Colonic mucosa (tissue), 4 donors: Measurements from ENCODE around the gene MRI1. TPM values are rescaled to one million over a fixed set of nuclear protein-coding genes. Genes with fewer than 3 reads are reported as not detected.
"Not testable (repeated sequence)": the region's sequence is repeated elsewhere in the genome, so short reads cannot be mapped to it uniquely, and the experiment has no call there.

ENCODE experiments used
- DNase-seq: peaks from one replicate; pipeline ENCODE4 v3.0.0-alpha.2; 2020
- H3K27ac ChIP-seq: fragments of 200-600 bp; one replicate; pipeline ENCODE4 v1.8.0; 2021
- H3K27me3 ChIP-seq: fragments of 200-600 bp; one replicate; pipeline ENCODE4 v1.8.0; 2021
- H3K36me3 ChIP-seq: fragments of 200-600 bp; one replicate; pipeline ENCODE4 v1.8.0; 2021
- H3K4me1 ChIP-seq: fragments of 200-600 bp; one replicate; pipeline ENCODE4 v1.8.0; 2021; ENCODE audit warnings: mild to moderate bottlenecking
- H3K4me3 ChIP-seq: fragments of 200-600 bp; one replicate; pipeline ENCODE4 v1.8.0; 2021
- H3K9ac ChIP-seq, 2 donors: one replicate each; pipeline ENCODE4 v1.7.0; 2013; ENCODE audit warnings: control low read depth in 2 of 2, low read depth in 2 of 2, low read length in 2 of 2
- H3K9me3 ChIP-seq: fragments of 200-600 bp; one replicate; pipeline ENCODE4 v1.8.0; 2021
- intact Hi-C: fragments of 100-400 bp; cut with DNase I; formaldehyde crosslinking; loops from one replicate; pipeline ENCODE4 v1.14.1; 2022
- total RNA-seq, 2 donors: library from RNA; stranded (reverse); fragmentation: NEBNext Ultra II Directional in 1 of 2; extraction: Animal tissue kit (Norgen Biotek cat#: 25700) in 1 of 2; gene quantifications; one replicate each; pipeline ENCODE4 v1.2.1, GENCODE V29; 2021
- TF ChIP-seq, protein P1 (sequence below): fragments of 200-600 bp; IDR thresholded peaks from one replicate; pipeline ENCODE4 v1.8.0; 2022; ENCODE audit warnings: antibody characterized with exemption, mild to moderate bottlenecking
- donor health status: healthy.
- donor health status: DM: no; HTN: no; CAD: no.
- donor health status: DM: no; HTN: no; CAD: no.

MRI1 gene
- total RNA-seq, 2 donors from 2014 or later, result 19.5 to 26.7 TPM

DNA sequence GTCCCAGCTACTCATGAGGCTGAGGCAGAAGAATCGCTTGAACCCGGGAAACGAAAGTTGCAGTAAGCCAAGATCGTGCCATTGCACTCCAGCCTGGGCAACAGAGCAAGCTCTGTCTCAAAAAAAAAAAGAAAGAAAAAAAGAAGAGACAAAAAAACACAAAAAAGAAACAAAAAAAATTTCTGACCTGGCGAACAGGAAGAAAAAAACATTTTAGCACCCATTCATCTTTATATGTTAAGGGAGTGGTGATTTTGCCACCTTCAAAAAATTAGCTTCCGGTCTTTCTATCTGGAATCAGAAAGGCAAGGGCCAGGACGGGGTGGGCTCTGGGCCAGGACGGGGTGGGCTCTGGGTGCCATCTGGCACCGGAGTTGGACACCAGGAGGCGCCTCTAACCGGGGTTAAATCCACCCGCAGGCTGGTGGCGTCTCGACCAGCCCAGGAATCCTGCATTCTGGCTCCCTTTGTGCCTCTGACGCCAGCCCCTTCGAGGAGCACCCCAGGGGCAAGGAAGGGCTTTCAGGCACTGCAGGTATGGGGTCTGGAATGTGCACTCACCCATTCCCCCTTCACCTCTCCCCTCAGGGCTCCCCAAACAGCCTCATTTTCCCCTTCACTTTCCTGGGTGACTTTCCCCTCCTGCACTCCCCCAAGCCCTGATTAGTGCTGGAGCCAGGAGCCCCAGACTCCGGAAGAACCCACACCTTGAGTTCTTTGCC lies 20.6 kb downstream of the MRI1 start:
- DNase-seq, result peak; percentile 78
- H3K27me3 ChIP-seq, result no peaks in the 10 kb centered on the region
- H3K27ac ChIP-seq, result no peak overlapping the region
- no peak overlapping the region for H3K4me3 ChIP-seq
- intact Hi-C loops, result loop anchor here (2.0 kb wide), 1 partner anchor 78 kb away; no protein-coding TSS in a partner anchor
- H3K4me1 ChIP-seq, result no peaks in the 10 kb centered on the region
- TF ChIP-seq, protein P1, sequence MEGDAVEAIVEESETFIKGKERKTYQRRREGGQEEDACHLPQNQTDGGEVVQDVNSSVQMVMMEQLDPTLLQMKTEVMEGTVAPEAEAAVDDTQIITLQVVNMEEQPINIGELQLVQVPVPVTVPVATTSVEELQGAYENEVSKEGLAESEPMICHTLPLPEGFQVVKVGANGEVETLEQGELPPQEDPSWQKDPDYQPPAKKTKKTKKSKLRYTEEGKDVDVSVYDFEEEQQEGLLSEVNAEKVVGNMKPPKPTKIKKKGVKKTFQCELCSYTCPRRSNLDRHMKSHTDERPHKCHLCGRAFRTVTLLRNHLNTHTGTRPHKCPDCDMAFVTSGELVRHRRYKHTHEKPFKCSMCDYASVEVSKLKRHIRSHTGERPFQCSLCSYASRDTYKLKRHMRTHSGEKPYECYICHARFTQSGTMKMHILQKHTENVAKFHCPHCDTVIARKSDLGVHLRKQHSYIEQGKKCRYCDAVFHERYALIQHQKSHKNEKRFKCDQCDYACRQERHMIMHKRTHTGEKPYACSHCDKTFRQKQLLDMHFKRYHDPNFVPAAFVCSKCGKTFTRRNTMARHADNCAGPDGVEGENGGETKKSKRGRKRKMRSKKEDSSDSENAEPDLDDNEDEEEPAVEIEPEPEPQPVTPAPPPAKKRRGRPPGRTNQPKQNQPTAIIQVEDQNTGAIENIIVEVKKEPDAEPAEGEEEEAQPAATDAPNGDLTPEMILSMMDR, result peak; percentile 68
- H3K9me3 ChIP-seq, result no peaks in the 10 kb centered on the region
- no peaks in the 10 kb centered on the region for H3K36me3 ChIP-seq
- H3K9ac ChIP-seq, result no peak overlapping the region

DNA sequence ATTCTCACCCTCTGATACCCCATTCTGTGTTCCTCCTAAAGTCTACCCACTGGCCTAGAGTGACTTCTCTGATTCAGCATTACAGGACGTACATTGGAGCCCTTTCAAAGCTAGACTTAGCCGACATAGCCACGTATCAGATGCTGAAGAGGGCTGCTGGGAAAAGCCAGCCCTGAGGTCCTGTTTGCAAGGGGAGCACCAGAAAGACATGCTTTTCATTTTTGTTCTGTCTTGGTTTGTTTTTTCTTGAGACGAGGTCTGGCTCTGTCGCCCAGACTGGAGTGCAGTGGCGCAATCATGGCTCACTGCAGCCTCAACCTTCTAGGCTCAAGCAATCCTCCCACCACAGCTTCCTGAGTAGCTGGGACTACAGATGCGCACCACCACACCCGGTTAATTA lies 24.7 kb downstream of the MRI1 start:
- intact Hi-C loops, result no loop called here
- no peak for DNase-seq
- H3K27ac ChIP-seq, result peak overlapping the region; percentile 18

DNA sequence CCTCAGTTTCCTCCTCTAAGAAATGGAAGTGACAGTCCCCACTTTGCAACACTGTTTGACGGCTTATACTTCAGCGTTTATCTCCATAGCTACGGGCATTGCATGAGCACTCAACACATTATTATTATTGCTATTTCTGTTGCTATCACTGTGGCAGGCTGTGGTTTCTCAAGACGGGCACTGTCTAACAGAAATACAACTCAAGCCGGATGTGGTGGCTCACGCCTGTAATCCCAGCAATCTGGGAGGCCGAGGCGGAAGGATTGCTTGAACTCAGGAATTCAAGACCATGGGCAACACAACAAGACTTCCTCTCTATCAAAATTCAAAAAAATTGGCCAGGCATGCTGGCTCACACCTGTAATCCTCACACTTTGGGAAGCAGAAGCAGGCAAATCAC lies 26.0 kb downstream of the MRI1 start:
- no peaks in the 10 kb centered on the region for H3K4me1 ChIP-seq
- H3K4me3 ChIP-seq, result no peak overlapping the region
- no peaks in the 10 kb centered on the region for H3K36me3 ChIP-seq
- no peaks in the 10 kb centered on the region for H3K27me3 ChIP-seq
- intact Hi-C loops, result no loop called here
- H3K27ac ChIP-seq, result no peak overlapping the region
- no peak for DNase-seq
- no peaks in the 10 kb centered on the region for H3K9me3 ChIP-seq
- TF ChIP-seq, protein P1, result no peak
- H3K9ac ChIP-seq, result no peak overlapping the region

More for the DNA sequence above, 24.7 kb downstream of the MRI1 start:
- TF ChIP-seq, protein P1, result no peak
- Histone ChIP-seq H3K36me3 (no peaks in the 10 kb centered on the region), H3K9me3 (no peaks in the 10 kb centered on the region), H3K9ac (no peak overlapping the region), H3K4me1 (no peaks in the 10 kb centered on the region), H3K4me3 (no peak overlapping the region), H3K27me3 (no peaks in the 10 kb centered on the region)

DNA sequence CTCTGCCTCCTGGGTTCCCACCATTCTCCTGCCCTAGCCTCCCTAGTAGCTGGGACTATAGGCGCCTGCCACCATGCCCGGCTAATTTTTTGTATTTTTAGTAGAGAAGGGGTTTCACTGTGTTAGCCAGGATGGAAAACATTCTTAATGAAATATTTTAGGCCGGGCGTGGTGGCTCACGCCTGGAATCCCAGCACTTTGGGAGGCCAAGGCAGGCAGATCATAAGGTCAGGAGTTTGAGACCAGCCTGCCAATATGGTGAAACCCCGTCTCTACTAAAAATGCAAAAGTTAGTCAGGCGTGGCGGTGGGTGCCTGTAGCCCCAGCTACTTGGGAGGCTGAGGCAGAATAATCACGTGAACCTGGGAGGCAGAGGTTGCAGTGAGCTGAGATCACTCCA lies 29.0 kb downstream of the MRI1 start:
- H3K9me3 ChIP-seq, H3K27me3 ChIP-seq, H3K4me1 ChIP-seq, H3K36me3 ChIP-seq, H3K27ac ChIP-seq, intact Hi-C loops, H3K4me3 ChIP-seq, H3K9ac ChIP-seq, DNase-seq: not testable (repeated sequence)

DNA sequence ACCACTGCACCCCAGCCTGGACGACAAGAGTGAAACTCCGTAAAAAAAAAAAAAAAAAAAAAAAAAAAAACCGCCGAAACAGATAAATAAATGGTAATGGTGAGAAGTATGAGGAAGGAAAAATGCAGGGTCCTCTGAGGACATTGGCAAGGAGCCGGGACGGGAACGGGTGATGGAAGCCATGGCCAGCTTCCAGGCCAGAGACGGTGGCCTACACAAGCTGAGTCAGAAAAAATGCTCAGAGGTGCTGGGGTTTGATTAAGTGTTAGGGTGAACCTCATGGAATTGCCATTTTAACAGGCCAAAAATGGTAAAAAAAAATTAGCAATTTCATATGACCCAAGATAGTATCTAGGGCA lies 30.1 kb downstream of the MRI1 start:
- Histone ChIP-seq H3K27ac (peak overlapping the region; percentile 79), H3K4me3 (peak overlapping the region; percentile 69), H3K27me3 (no peaks in the 10 kb centered on the region), H3K9me3 (no peaks in the 10 kb centered on the region), H3K36me3 (no peaks in the 10 kb centered on the region), H3K9ac (peak overlapping the region; percentile 81 to 83), H3K4me1 (no peaks in the 10 kb centered on the region)
- TF ChIP-seq, protein P1, result no peak
- DNase-seq, result peak; percentile 64
- intact Hi-C loops, result no loop called here

DNA sequence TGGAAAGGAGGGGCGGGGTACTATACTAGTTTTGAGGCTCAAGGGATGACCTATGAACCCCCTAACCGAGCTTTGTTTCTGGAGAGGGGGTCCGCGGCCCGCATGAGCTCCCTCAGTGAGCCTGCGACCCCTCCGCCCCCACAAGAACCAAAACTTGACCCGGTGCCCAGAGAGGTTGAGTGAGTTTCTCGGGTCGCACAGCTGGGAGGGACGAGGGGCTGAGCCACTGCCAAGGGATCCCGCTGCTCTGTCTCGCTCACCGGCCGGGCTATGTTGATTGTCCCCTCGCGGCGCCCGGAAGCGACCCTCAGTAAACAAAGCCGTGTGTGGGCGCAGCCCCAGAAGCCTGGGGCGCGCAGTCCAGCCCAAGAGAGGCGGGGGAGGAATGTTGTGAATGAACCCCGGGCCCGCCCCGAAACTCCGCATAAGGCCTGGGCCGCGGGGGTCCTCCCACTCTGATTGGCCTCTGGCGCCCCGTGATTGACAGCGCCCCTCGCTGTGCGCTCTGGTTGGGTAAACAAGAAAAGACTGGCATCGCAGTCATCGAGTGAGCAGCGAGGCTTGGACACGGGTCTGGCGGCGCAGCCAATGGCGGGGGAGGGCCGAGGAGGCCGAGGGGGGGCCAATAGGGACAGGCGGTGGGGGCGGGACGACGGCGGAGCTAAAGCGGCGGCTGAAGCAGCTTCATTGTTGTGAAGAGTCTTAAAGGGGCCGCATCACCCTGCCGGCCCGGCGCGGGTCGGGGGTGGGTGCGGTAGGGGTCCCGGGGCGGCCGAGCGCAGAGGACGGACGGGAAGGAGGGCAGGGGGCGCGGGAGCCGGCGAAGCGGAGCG lies 30.7 kb downstream of the MRI1 start, which contains the start of gene ZSWIM4:
ZSWIM4 (plus strand) TSS at position 687 of the 833 bp plus-strand sequence. CDS start 206 bp downstream, outside the sequence.
- H3K9me3 ChIP-seq, result no peaks in the 10 kb centered on the region
- H3K27ac ChIP-seq, result peak within 1 kb of the TSS; percentile 79
- H3K4me1 ChIP-seq, result no peaks in the 10 kb centered on the region
- TF ChIP-seq, protein P1, result no peak
- peak within 1 kb of the TSS; percentile 69 for H3K4me3 ChIP-seq
- peak within 1 kb of the TSS; percentile 83 to 90 for H3K9ac ChIP-seq
- DNase-seq, result peak; percentile 99
- no peaks in the 10 kb centered on the region for H3K36me3 ChIP-seq
- intact Hi-C loops, result loop anchor here (5.0 kb wide), 1 partner anchor 37 kb away; no protein-coding TSS in a partner anchor
- no peaks in the 10 kb centered on the region for H3K27me3 ChIP-seq
